Skeletal muscle satellite cell (primary cell): ENCODE data around the gene AHNAK2.
"Not testable (repeated sequence)": the region's sequence is repeated elsewhere in the genome, so short reads cannot be mapped to it uniquely, and the experiment has no call there.

ENCODE experiments used
- H3K27me3 ChIP-seq: 2 replicates; pipeline ENCODE4 v1.7.0; 2013; ENCODE audit warnings: low read length; ENCODE audit not compliant: control insufficient read depth, insufficient read depth
- H3K36me3 ChIP-seq: 2 replicates; pipeline ENCODE4 v1.7.0; 2013; ENCODE audit warnings: mild to moderate bottlenecking, control low read depth, low read length; ENCODE audit not compliant: insufficient read depth
- H3K4me1 ChIP-seq: 2 replicates; pipeline ENCODE4 v1.7.0; 2013; ENCODE audit warnings: low read length; ENCODE audit not compliant: control insufficient read depth, insufficient read depth
- H3K4me2 ChIP-seq: 2 replicates; pipeline ENCODE4 v1.7.0; 2013; ENCODE audit warnings: mild to moderate bottlenecking, low read length
- H3K4me3 ChIP-seq: 2 replicates; pipeline ENCODE4 v1.7.0; 2013; ENCODE audit warnings: low read length
- H3K9ac ChIP-seq: 2 replicates; pipeline ENCODE4 v1.7.0; 2013; ENCODE audit warnings: mild to moderate bottlenecking, low read depth, low read length, moderate library complexity
- H3K9me3 ChIP-seq: replicated peaks from 2 replicates; pipeline ENCODE4 v1.7.0; 2013; ENCODE audit warnings: mild to moderate bottlenecking, control low read depth, low read length

AHNAK2 gene

GRCh38 chr14:104943216-104944015 is 34.8 kb downstream of the AHNAK2 start:
- not testable (repeated sequence) for H3K4me3 ChIP-seq, H3K27me3 ChIP-seq, H3K4me2 ChIP-seq, H3K4me1 ChIP-seq, H3K9ac ChIP-seq, H3K9me3 ChIP-seq
- peaks cover 40% of the 10 kb centered on the region for H3K36me3 ChIP-seq

- Histone ChIP-seq H3K9ac (no peak overlapping the region), H3K27me3 (no peaks in the 10 kb centered on the region), H3K4me1 (no peaks in the 10 kb centered on the region), H3K4me2 (no peak overlapping the region), H3K9me3 (no peaks in the 10 kb centered on the region), H3K4me3 (no peak overlapping the region), H3K36me3 (peaks cover 45% of the 10 kb centered on the region)
Measured at GRCh38 chr14:104942586-104942985, 35.6 kb downstream of the AHNAK2 start.

- no peak overlapping the region for H3K4me2 ChIP-seq
- peaks cover 45% of the 10 kb centered on the region for H3K36me3 ChIP-seq
- no peaks in the 10 kb centered on the region for H3K9me3 ChIP-seq
- H3K4me3 ChIP-seq = no peak overlapping the region
- H3K4me1 ChIP-seq = no peaks in the 10 kb centered on the region
- no peaks in the 10 kb centered on the region for H3K27me3 ChIP-seq
- no peak overlapping the region for H3K9ac ChIP-seq
Measured at GRCh38 chr14:104941508-104942365, 36.4 kb downstream of the AHNAK2 start.

GRCh38 chr14:104940526-104941150 is 37.5 kb downstream of the AHNAK2 start:
- Histone ChIP-seq H3K9me3 (no peaks in the 10 kb centered on the region), H3K9ac (no peak overlapping the region), H3K36me3 (peaks cover 45% of the 10 kb centered on the region), H3K27me3 (no peaks in the 10 kb centered on the region), H3K4me2 (no peak overlapping the region), H3K4me3 (no peak overlapping the region), H3K4me1 (no peaks in the 10 kb centered on the region)

GRCh38 chr14:104939666-104940410 is 38.3 kb downstream of the AHNAK2 start:
- Histone ChIP-seq H3K36me3 (peaks cover 45% of the 10 kb centered on the region), H3K4me1 (no peaks in the 10 kb centered on the region), H3K4me3 (no peak overlapping the region), H3K9ac (no peak overlapping the region), H3K4me2 (no peak overlapping the region), H3K9me3 (no peaks in the 10 kb centered on the region), H3K27me3 (no peaks in the 10 kb centered on the region)

- Histone ChIP-seq H3K4me2 (no peak overlapping the region), H3K9me3 (no peaks in the 10 kb centered on the region), H3K27me3 (peaks cover 3% of the 10 kb centered on the region), H3K36me3 (peaks cover 40% of the 10 kb centered on the region), H3K9ac (no peak overlapping the region), H3K4me3 (no peak overlapping the region), H3K4me1 (no peaks in the 10 kb centered on the region)
Measured at GRCh38 chr14:104938960-104939359, 39.2 kb downstream of the AHNAK2 start.

GRCh38 chr14:104938436-104938835 is 39.7 kb downstream of the AHNAK2 start:
- Histone ChIP-seq H3K9me3 (no peaks in the 10 kb centered on the region), H3K9ac (no peak overlapping the region), H3K36me3 (peaks cover 40% of the 10 kb centered on the region), H3K4me2 (no peak overlapping the region), H3K4me3 (no peak overlapping the region), H3K27me3 (peaks cover 3% of the 10 kb centered on the region), H3K4me1 (no peaks in the 10 kb centered on the region)

- H3K4me1 ChIP-seq = peaks cover 3% of the 10 kb centered on the region
- peaks cover 3% of the 10 kb centered on the region for H3K27me3 ChIP-seq
- no peak overlapping the region for H3K4me3 ChIP-seq
- peaks cover 40% of the 10 kb centered on the region for H3K36me3 ChIP-seq
- H3K9me3 ChIP-seq = no peaks in the 10 kb centered on the region
- no peak overlapping the region for H3K4me2 ChIP-seq
- no peak overlapping the region for H3K9ac ChIP-seq
Measured at GRCh38 chr14:104937694-104938365, 40.3 kb downstream of the AHNAK2 start.

GRCh38 chr14:104937161-104937560 is 41.0 kb downstream of the AHNAK2 start:
- Histone ChIP-seq H3K9ac (no peak overlapping the region), H3K4me3 (no peak overlapping the region), H3K4me2 (no peak overlapping the region), H3K27me3 (peaks cover 3% of the 10 kb centered on the region), H3K36me3 (peaks cover 40% of the 10 kb centered on the region), H3K4me1 (peaks cover 4% of the 10 kb centered on the region), H3K9me3 (no peaks in the 10 kb centered on the region)

GRCh38 chr14:104936361-104937155 is 41.6 kb downstream of the AHNAK2 start:
- H3K36me3 ChIP-seq = peaks cover 34% of the 10 kb centered on the region
- H3K9ac ChIP-seq = no peak overlapping the region

More at GRCh38 chr14:104936361-104937155, 41.6 kb downstream of the AHNAK2 start:
- no peak overlapping the region for H3K4me2 ChIP-seq
- peaks cover 4% of the 10 kb centered on the region for H3K4me1 ChIP-seq
- no peaks in the 10 kb centered on the region for H3K9me3 ChIP-seq
- H3K27me3 ChIP-seq = peaks cover 3% of the 10 kb centered on the region
- no peak overlapping the region for H3K4me3 ChIP-seq
